ENCODE results near the gene ATXN10.

GRCh38 chr22:45787759-45788158 is 116.1 kb downstream of the ATXN10 start:
- no peak for TF ChIP-seq EZH2 (IDR thresholded peaks at IDR 0.05; ENCODE audit: insufficient read depth, poor library complexity, severe bottlenecking)
- TF ChIP-seq EZH2phosphoT487 (IDR thresholded peaks at IDR 0.05; ENCODE audit: insufficient read depth, low read depth) = no peak
